ENCODE measurements around the gene FTO. TPM values are rescaled to one million over a fixed set of nuclear protein-coding genes. Genes with fewer than 3 reads are reported as not detected.
"Not testable (repeated sequence)": the region's sequence is repeated elsewhere in the genome, so short reads cannot be mapped to it uniquely, and the experiment has no call there.

Gene FTO
- polyA plus RNA-seq, 2 donors, result 5.3 to 14.7 TPM

- no peaks in the 10 kb centered on the region for H3K27me3 ChIP-seq (ENCODE audit: control insufficient read depth in 1 of 2, insufficient read depth in 2 of 2, low read length in 2 of 2)
- H3K27ac ChIP-seq (ENCODE audit: low read depth in 2 of 2, low read length in 1 of 2), result no peak overlapping the region
- H3K9me3 ChIP-seq (ENCODE audit: control insufficient read depth in 2 of 2, insufficient read depth in 1 of 2, low read depth in 1 of 2, low read length in 1 of 2), result no peaks in the 10 kb centered on the region
- H3K4me1 ChIP-seq (ENCODE audit: control insufficient read depth in 2 of 2, insufficient read depth in 2 of 2, low read length in 1 of 2), result no peaks in the 10 kb centered on the region
- no peaks in the 10 kb centered on the region for H3K36me3 ChIP-seq (ENCODE audit: control insufficient read depth in 2 of 2, insufficient read depth in 2 of 2, low read length in 1 of 2)
- H3K4me3 ChIP-seq (ENCODE audit: low read depth in 1 of 2, low read length in 2 of 2), result no peak overlapping the region
Observed at GRCh38 chr16:53678756-53679343, 25.1 kb upstream of the FTO start.

- whole genome bisulfite sequencing, 2 donors, result 97% methylated on average over 2 of the region's 2 CpGs
- Histone ChIP-seq H3K36me3 (ENCODE audit: control insufficient read depth in 2 of 2, insufficient read depth in 2 of 2, low read length in 1 of 2) (no peaks in the 10 kb centered on the region), H3K27me3 (ENCODE audit: control insufficient read depth in 1 of 2, insufficient read depth in 2 of 2, low read length in 2 of 2) (no peaks in the 10 kb centered on the region), H3K27ac (ENCODE audit: low read depth in 2 of 2, low read length in 1 of 2) (no peak overlapping the region), H3K4me3 (ENCODE audit: low read depth in 1 of 2, low read length in 2 of 2) (no peak overlapping the region), H3K9me3 (ENCODE audit: control insufficient read depth in 2 of 2, insufficient read depth in 1 of 2, low read depth in 1 of 2, low read length in 1 of 2) (no peaks in the 10 kb centered on the region), H3K4me1 (ENCODE audit: control insufficient read depth in 2 of 2, insufficient read depth in 2 of 2, low read length in 1 of 2) (no peaks in the 10 kb centered on the region)
Observed at GRCh38 chr16:53680756-53681155, 23.2 kb upstream of the FTO start.

- no peaks in the 10 kb centered on the region for H3K36me3 ChIP-seq (ENCODE audit: control insufficient read depth in 2 of 2, insufficient read depth in 2 of 2, low read length in 1 of 2)
- WGBS, 2 donors, result 64 to 77% methylated on average over 2 of the region's 2 CpGs
- H3K4me1 ChIP-seq (ENCODE audit: control insufficient read depth in 2 of 2, insufficient read depth in 2 of 2, low read length in 1 of 2), result no peaks in the 10 kb centered on the region
- H3K27ac ChIP-seq (ENCODE audit: low read depth in 2 of 2, low read length in 1 of 2), result no peak overlapping the region
- H3K4me3 ChIP-seq (ENCODE audit: low read depth in 1 of 2, low read length in 2 of 2), result no peak overlapping the region
- H3K9me3 ChIP-seq (ENCODE audit: control insufficient read depth in 2 of 2, insufficient read depth in 1 of 2, low read depth in 1 of 2, low read length in 1 of 2), result no peaks in the 10 kb centered on the region
- H3K27me3 ChIP-seq (ENCODE audit: control insufficient read depth in 1 of 2, insufficient read depth in 2 of 2, low read length in 2 of 2), result no peaks in the 10 kb centered on the region
Observed at GRCh38 chr16:53681354-53681753, 22.6 kb upstream of the FTO start.

- not testable (repeated sequence) for H3K27me3 ChIP-seq (ENCODE audit: control insufficient read depth in 1 of 2, insufficient read depth in 2 of 2, low read length in 2 of 2); H3K9me3 ChIP-seq (ENCODE audit: control insufficient read depth in 2 of 2, insufficient read depth in 1 of 2, low read depth in 1 of 2, low read length in 1 of 2); H3K4me3 ChIP-seq (ENCODE audit: low read depth in 1 of 2, low read length in 2 of 2); H3K36me3 ChIP-seq (ENCODE audit: control insufficient read depth in 2 of 2, insufficient read depth in 2 of 2, low read length in 1 of 2); H3K27ac ChIP-seq (ENCODE audit: low read depth in 2 of 2, low read length in 1 of 2); H3K4me1 ChIP-seq (ENCODE audit: control insufficient read depth in 2 of 2, insufficient read depth in 2 of 2, low read length in 1 of 2)
- 99 to 100% methylated on average over 3 of the region's 3 CpGs for WGBS, 2 donors
Observed at GRCh38 chr16:53685334-53685733, 18.6 kb upstream of the FTO start.

- H3K27ac ChIP-seq (ENCODE audit: low read depth in 2 of 2, low read length in 1 of 2), result no peak overlapping the region
- WGBS, 2 donors, result 79 to 85% methylated on average over 3 of the region's 3 CpGs
- no peaks in the 10 kb centered on the region for H3K36me3 ChIP-seq (ENCODE audit: control insufficient read depth in 2 of 2, insufficient read depth in 2 of 2, low read length in 1 of 2)
- H3K9me3 ChIP-seq (ENCODE audit: control insufficient read depth in 2 of 2, insufficient read depth in 1 of 2, low read depth in 1 of 2, low read length in 1 of 2), result no peaks in the 10 kb centered on the region
- H3K27me3 ChIP-seq (ENCODE audit: control insufficient read depth in 1 of 2, insufficient read depth in 2 of 2, low read length in 2 of 2), result no peaks in the 10 kb centered on the region
- H3K4me1 ChIP-seq (ENCODE audit: control insufficient read depth in 2 of 2, insufficient read depth in 2 of 2, low read length in 1 of 2), result no peaks in the 10 kb centered on the region
- no peak overlapping the region for H3K4me3 ChIP-seq (ENCODE audit: low read depth in 1 of 2, low read length in 2 of 2)
Observed at GRCh38 chr16:53686710-53687109, 17.2 kb upstream of the FTO start.

GRCh38 chr16:53689636-53690035, 14.3 kb upstream of the FTO start:
- Histone ChIP-seq H3K27ac (ENCODE audit: low read depth in 2 of 2, low read length in 1 of 2) (no peak overlapping the region), H3K4me1 (ENCODE audit: control insufficient read depth in 2 of 2, insufficient read depth in 2 of 2, low read length in 1 of 2) (no peaks in the 10 kb centered on the region), H3K4me3 (ENCODE audit: low read depth in 1 of 2, low read length in 2 of 2) (no peak overlapping the region), H3K27me3 (ENCODE audit: control insufficient read depth in 1 of 2, insufficient read depth in 2 of 2, low read length in 2 of 2) (no peaks in the 10 kb centered on the region), H3K36me3 (ENCODE audit: control insufficient read depth in 2 of 2, insufficient read depth in 2 of 2, low read length in 1 of 2) (peaks cover 0 to under 1% of the 10 kb centered on the region in 2 donors), H3K9me3 (ENCODE audit: control insufficient read depth in 2 of 2, insufficient read depth in 1 of 2, low read depth in 1 of 2, low read length in 1 of 2) (no peaks in the 10 kb centered on the region)
- 78 to 86% methylated on average over 3 of the region's 3 CpGs for WGBS, 2 donors

- H3K4me1 ChIP-seq (ENCODE audit: control insufficient read depth in 2 of 2, insufficient read depth in 2 of 2, low read length in 1 of 2), result no peaks in the 10 kb centered on the region
- no peaks in the 10 kb centered on the region for H3K27me3 ChIP-seq (ENCODE audit: control insufficient read depth in 1 of 2, insufficient read depth in 2 of 2, low read length in 2 of 2)
- H3K9me3 ChIP-seq (ENCODE audit: control insufficient read depth in 2 of 2, insufficient read depth in 1 of 2, low read depth in 1 of 2, low read length in 1 of 2), result no peaks in the 10 kb centered on the region
- peaks cover 0 to 2% of the 10 kb centered on the region in 2 donors for H3K36me3 ChIP-seq (ENCODE audit: control insufficient read depth in 2 of 2, insufficient read depth in 2 of 2, low read length in 1 of 2)
- H3K27ac ChIP-seq (ENCODE audit: low read depth in 2 of 2, low read length in 1 of 2), result no peak overlapping the region
- no peak overlapping the region for H3K4me3 ChIP-seq (ENCODE audit: low read depth in 1 of 2, low read length in 2 of 2)
- WGBS, 2 donors, result 95 to 96% methylated on average over 2 of the region's 2 CpGs
Observed at GRCh38 chr16:53690771-53691170, 13.2 kb upstream of the FTO start.

GRCh38 chr16:53692146-53692545, 11.8 kb upstream of the FTO start:
- H3K4me3 ChIP-seq (ENCODE audit: low read depth in 1 of 2, low read length in 2 of 2), result no peak overlapping the region
- H3K36me3 ChIP-seq (ENCODE audit: control insufficient read depth in 2 of 2, insufficient read depth in 2 of 2, low read length in 1 of 2), result peaks cover 0 to 2% of the 10 kb centered on the region in 2 donors
- H3K27me3 ChIP-seq (ENCODE audit: control insufficient read depth in 1 of 2, insufficient read depth in 2 of 2, low read length in 2 of 2), result no peaks in the 10 kb centered on the region
- H3K27ac ChIP-seq (ENCODE audit: low read depth in 2 of 2, low read length in 1 of 2), result no peak overlapping the region
- no peaks in the 10 kb centered on the region for H3K9me3 ChIP-seq (ENCODE audit: control insufficient read depth in 2 of 2, insufficient read depth in 1 of 2, low read depth in 1 of 2, low read length in 1 of 2)
- WGBS, 2 donors, result 89 to 95% methylated on average over 5 of the region's 5 CpGs
- H3K4me1 ChIP-seq (ENCODE audit: control insufficient read depth in 2 of 2, insufficient read depth in 2 of 2, low read length in 1 of 2), result no peaks in the 10 kb centered on the region

GRCh38 chr16:53693320-53693719, 10.6 kb upstream of the FTO start:
- no peak overlapping the region for H3K27ac ChIP-seq (ENCODE audit: low read depth in 2 of 2, low read length in 1 of 2)
- H3K36me3 ChIP-seq (ENCODE audit: control insufficient read depth in 2 of 2, insufficient read depth in 2 of 2, low read length in 1 of 2), result peaks cover 0 to 2% of the 10 kb centered on the region in 2 donors
- no peaks in the 10 kb centered on the region for H3K27me3 ChIP-seq (ENCODE audit: control insufficient read depth in 1 of 2, insufficient read depth in 2 of 2, low read length in 2 of 2)
- no peaks in the 10 kb centered on the region for H3K9me3 ChIP-seq (ENCODE audit: control insufficient read depth in 2 of 2, insufficient read depth in 1 of 2, low read depth in 1 of 2, low read length in 1 of 2)
- H3K4me1 ChIP-seq (ENCODE audit: control insufficient read depth in 2 of 2, insufficient read depth in 2 of 2, low read length in 1 of 2), result no peaks in the 10 kb centered on the region
- 92 to 95% methylated on average over 5 of the region's 5 CpGs for WGBS, 2 donors
- no peak overlapping the region for H3K4me3 ChIP-seq (ENCODE audit: low read depth in 1 of 2, low read length in 2 of 2)

- Histone ChIP-seq H3K27ac (ENCODE audit: low read depth in 2 of 2, low read length in 1 of 2) (no peak overlapping the region), H3K4me1 (ENCODE audit: control insufficient read depth in 2 of 2, insufficient read depth in 2 of 2, low read length in 1 of 2) (no peaks in the 10 kb centered on the region), H3K27me3 (ENCODE audit: control insufficient read depth in 1 of 2, insufficient read depth in 2 of 2, low read length in 2 of 2) (no peaks in the 10 kb centered on the region), H3K4me3 (ENCODE audit: low read depth in 1 of 2, low read length in 2 of 2) (no peak overlapping the region), H3K36me3 (ENCODE audit: control insufficient read depth in 2 of 2, insufficient read depth in 2 of 2, low read length in 1 of 2) (peaks cover 0 to 2% of the 10 kb centered on the region in 2 donors), H3K9me3 (ENCODE audit: control insufficient read depth in 2 of 2, insufficient read depth in 1 of 2, low read depth in 1 of 2, low read length in 1 of 2) (no peaks in the 10 kb centered on the region)
- 85 to 93% methylated on average over 1 of the region's 1 CpG for WGBS, 2 donors
Observed at GRCh38 chr16:53695070-53695469, 8.9 kb upstream of the FTO start.
